Muscle of back (tissue), 11 donors: ENCODE measurements around the gene SLC5A1. TPM values are rescaled to one million over a fixed set of nuclear protein-coding genes. Genes with fewer than 3 reads are reported as not detected.

Experiments
- DNase-seq, 3 donors: peaks; one replicate each; pipeline versions ENCODE4 v3.0.0 to v3.0.0-alpha.2; 2013
- polyA plus RNA-seq, 10 donors: library from polyadenylated mRNA; unstranded; fragments of 120-200 nt; gene quantifications; one replicate each; pipeline ENCODE4 v1.2.1, GENCODE V29; 2013; ENCODE audit not compliant: insufficient read length in 10 of 10

Gene SLC5A1
- polyA plus RNA-seq, 10 donors = 1.5 to 6.1 (median 2.3) TPM

DNA sequence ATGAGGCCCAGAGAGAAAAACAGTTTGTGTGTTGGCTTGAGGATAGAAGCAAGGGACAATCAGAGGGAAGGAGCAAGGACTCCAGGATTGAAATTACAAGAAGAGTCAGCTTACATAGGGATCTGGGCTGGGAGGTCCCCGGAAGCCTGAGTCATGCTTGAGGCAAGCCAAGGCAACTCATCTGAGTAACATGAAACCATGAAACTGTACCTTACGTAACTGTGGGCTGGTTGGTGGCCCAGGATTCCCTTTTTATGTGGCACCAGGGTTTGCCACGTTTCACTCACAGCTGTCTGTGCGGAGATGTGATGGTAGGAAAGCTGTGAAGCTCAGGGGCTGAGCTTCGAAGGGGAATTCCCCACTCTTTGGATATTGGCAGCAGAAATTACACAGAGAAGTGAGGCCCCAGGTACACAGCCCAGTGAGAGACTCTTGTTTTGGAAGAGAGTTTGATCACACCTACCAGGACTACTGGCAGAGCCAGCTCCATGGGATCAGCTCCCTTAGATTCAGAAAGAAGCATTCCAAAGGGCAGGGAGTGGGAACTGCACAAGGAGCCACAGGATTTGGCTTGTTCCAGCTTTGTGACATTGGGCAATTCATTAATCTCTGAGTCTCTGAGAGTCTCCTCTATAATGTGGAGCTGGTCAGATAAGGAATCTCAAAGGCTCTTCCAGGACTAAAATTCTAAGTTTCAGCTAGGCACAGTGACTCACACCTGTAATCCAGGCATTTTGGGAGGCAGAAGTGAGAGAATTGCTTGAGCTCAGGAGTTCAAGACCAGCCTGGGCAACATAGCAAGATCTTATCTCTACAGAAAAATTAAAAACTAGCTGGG lies 7.8 kb downstream of the SLC5A1 start:
- DNase-seq = peak; percentile 15 to 38 (median 38)

DNA sequence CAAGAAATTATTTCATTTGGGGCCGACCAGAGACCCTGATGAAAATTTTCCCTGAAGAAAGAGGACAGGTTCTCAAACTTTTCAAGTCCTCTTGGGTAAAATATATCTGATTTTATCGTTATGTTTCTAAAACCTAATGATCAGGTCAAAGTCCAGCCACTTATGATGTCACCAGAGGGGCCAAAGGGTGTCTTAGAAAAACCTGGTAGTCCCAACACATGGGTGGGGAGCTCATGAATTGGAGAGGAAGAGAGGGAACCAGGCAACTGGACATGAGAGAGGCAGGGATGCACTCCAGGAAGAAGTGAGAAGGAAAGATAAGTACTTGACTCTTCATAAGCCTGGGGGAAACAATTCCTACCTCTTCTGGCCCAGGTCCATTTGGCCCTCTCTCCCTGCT lies 9.2 kb downstream of the SLC5A1 start:
- no peak for DNase-seq

DNA sequence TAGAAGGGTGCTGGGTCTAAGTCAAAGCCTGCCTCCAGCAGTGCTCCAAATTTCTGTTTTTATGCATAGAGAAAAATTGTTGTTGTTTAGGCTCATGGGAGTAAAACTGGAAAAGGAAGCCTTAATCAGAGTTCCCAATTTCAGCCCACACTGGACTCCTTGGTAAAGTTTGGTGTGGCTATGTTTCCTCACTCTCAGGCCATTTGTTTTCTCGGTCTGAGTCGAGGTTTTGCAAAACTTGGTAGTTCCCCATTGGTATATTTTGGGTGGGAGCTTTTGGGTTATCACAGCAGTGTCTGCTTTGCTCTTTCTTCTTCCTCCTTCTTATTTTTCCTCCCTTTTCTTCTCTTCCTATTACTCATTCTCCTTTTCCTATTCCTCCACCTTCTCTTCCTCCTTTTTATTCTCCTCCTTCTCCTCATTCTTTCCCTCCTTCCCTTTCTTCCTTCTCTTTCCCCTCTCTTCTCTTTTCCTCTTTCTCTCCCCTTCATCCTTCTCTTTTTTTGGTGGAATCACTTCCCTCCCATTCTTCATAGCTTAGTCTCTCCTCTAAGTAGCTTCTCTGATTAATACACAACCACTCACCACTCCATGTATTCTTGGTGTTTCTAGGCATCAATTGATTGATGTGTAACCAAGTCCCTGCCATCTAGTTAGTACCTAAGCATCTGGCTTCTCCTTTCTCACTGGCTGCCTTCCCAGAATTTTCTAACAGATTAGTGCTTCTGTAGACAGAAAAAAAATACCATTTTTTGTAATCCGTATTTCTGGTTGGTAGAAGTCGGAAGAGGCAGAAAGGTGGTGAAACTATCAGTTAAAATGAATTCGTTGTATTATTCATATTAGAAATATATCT lies 10.1 kb downstream of the SLC5A1 start:
- DNase-seq = no peak

DNA sequence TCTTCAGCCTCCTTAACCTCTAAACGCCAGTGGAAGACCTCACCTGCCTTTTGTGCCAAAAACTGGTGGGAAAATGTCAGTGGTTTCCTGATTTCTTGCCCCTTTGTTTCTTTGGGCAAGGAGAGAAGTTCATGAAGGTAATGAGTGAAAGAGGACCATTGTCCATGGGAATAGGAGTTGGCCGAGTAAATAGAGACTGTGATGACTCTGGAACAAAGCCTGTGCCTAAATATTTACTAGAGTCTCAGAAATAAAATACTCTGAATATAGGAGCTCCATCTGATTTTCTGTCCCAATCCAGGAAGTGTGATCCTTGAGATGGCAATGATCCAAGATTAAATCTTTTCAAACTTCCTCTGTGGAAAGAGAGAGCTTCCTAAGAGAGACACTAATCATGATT lies 12.0 kb downstream of the SLC5A1 start:
- DNase-seq = no peak

DNA sequence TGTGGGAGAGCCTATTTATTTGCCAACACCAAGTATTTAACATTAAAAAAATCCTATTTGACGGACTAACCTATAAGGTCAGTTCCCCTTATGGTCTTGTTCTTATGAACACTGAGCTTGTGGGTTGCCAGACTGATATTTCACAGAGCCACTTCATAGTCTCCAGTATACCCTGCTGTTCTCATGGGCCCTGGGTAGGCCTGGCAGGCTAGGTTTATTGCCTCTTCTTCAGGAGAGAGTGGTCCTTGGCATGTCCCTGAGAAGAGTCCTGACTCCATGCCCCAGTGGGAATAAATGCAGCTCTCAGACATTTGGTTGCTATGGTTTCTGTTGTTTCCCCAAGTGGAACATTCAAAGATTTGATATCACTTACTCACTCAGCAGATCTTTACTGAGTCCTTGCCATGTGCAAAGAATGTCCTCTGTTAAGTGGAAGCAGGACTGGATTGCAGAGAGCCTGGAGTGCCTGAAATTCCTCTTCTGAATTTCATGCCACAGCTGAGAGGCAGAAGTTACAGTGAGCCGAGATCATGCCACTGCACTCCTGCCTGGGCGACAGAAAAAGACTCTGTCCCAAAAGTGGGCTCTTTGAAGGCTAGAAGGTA lies 15.7 kb downstream of the SLC5A1 start:
- DNase-seq = no peak

DNA sequence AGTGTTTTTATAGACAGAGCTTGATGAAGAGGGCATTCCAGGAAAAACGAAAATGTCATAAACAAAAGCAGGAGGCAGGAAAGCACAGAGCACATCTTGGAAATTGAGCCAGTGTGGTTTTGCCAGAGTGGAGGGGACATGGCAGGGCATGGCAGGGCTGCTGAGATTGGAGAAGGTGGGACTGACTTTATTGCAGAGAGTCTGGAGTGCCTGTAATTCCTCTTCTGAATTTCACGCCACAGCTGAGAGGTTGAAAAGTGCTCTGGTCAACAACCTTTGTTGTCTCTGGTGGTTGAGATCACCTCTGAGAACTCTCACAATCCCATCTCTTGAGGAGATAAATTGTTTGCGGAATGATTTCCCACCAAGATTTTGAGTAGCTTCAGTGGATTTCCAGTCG lies 16.4 kb downstream of the SLC5A1 start:
- DNase-seq = no peak

DNA sequence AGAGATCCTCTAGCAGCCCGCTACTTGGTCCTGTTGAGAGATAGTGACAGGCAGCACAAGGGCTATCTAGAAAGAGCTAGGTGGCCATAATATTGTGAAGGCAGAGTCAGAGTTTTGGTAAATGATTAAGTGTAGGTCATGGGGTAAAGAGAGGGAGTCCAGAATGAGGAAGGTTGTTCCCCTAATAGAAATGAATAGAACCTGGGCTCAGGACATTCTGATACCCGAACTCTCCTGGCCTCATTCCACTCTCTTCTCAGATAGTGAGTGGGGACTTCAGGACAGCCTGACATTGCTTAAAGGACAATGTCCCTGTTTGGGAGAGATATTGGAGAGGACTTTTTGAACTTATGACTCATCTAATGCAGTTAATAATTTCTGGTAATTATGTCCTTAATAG lies 20.6 kb downstream of the SLC5A1 start:
- no peak for DNase-seq

DNA sequence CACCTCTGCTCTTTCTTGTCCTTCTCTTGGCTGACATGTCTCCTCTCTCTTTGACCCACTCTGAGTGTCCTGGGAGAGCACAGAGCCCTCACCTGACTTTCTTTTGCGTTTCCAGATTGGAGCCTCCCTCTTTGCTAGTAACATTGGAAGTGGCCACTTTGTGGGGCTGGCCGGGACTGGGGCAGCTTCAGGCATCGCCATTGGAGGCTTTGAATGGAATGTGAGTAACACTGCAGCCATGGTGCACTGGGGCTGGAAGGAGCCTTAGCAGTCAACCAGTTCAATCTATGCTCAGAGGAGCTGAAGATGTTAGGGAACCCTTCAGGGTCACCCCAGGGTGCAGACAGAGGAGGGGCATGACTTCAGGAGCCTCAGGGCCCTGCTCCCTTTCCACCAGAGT lies 23.8 kb downstream of the SLC5A1 start:
- DNase-seq = no peak

DNA sequence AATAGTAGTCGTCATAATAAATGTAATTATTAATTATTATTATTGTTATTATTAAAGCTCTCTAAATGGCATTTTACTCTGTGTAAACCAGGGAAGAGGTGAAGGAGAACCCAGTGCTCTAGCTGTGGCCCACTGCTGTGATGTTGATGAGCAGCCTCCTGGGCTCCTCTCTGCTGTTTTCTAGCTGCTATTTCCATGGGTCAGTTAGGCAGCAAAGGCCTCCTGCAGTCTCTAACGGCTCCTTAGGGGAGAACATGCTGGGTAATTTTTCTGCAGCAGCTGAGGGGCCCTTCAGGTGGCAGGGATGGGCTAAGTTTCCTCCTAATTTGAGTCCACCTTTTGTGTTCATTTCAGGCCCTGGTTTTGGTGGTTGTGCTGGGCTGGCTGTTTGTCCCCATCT lies 24.6 kb downstream of the SLC5A1 start:
- no peak for DNase-seq

DNA sequence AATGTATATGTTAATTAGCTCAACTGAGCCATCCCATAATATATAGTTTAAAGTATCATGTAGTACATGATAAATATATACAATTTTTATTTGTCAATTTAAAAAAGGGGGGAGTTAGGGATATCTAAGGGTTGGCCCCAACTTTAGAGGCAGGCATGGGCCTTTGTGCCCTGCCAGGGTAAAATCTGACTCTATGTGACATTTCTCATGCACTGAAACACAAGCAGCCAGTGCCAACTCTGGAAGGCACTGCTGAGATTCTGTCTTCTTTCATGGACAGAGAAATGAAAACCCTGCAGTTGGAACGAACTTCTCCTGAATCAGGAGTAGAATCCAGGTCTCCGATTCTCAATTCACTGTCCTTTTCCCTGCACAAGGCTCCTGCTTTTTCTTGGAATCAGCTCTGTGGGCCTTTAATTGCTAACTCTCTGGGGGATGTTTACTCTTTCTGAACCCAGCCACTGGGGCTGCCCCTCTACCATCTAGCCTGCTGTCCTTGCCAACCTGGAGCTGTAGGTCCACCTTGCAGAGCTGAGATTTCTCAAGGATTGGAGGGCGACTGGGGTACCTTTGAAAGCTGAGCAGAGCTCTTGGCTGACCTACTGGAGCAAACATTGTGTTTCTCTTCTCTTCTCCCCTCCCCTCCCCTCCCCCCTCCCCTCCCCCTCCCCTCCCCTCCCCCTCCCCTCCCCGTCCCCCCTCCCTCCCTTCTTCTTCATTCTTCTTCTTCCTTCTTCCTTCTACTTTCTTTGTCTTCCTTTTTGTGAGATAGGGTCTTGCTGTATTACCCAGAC lies 26.7 kb downstream of the SLC5A1 start:
- DNase-seq = no peak

DNA sequence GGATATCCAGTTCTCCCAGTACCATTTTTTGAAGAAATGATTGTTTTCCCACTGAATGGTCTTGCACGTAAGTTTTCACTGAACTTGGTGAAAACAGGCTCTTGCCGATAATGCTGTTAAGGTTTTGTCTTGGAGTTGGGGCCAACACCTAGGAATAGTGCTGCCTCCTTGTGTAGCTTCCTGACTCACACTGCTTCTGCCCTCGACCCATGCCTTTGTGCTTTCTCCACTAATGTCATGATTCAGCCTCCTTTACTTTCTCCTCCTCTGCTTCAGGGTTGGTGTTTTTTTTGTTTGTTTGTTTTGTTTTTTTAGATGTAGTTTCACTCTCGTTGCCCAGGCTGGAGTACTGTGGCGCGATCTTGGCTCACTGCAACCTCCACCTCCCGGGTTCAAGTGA lies 30.2 kb downstream of the SLC5A1 start:
- no peak for DNase-seq

DNA sequence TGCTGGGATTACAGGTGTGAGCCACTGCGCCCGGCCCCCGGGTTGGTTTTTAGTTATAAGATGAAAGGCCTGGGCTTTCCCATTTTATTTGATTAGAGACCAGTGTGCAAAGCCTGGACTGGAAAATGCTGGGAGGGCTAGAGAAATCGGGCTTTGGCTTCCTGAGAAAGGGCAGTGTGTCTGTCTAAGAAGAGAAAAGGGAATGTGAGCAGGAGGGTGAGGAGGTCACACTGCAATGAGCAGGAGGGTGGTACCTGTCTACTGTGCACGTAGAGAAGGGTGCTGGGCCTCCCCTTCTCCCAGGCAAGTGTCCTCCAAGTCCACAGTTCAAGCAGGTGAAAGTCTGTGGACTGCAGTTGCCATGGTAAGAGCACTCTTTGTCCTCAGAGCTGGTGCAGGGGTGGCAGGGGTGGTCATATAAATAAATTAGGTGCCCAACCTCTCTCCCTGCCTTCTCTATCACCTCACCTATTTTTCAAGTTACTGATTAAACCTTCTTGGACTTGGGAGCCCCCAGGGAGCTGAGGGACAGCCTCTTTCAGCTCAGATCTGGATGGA lies 30.8 kb downstream of the SLC5A1 start:
- DNase-seq = no peak

DNA sequence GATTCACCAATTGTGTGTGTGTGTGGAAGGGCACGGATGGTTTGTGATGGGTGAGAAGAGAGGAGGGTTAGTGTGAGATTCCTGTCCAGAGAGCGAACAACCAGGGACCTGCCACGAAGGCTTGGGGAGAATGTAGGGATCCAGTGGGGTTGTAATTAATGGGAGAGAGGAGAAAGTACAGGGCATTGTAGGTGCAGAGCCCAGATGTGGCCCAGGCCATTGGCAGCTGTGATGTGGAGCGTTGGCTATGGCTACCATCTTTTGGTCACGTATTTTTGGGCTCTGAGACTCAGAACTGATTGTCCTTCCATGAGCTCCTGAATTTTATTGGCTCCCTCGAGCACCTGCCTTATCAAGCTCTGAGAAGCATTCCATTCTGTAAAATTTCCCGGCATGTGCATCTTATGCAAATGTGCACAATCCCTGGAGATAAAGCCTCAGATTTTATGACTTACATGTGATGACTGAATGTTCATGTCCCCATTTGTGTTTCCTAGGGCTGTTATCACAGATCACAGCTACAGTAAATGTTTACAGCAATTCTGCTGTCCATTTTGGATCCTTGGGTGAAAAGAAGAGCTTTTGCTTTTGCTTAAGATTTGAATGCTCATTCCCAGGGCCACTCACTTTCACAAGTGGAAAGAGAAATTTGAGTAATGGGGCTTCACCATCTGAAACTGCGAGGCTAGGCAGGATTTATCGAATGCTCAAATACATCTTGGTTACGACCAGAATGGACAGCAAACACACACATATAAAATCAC lies 33.1 kb downstream of the SLC5A1 start:
- DNase-seq = no peak

DNA sequence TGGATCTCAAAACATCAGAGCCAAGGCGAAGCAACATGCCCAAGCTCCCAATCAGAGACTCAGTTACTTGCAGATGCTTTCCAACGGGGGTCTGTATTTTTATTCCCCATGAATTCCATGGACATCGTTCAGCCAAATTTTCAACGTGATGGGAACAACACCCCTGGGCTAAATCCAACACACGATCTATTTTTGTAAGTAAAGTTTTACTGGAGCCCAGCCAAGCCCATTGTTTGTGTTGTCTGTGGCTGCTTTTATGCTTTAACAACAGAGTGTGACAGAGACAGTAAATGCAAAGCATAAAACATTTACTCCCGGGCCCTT lies 33.7 kb downstream of the SLC5A1 start:
- DNase-seq = peak in 1 of 3 donors; percentile 34

DNA sequence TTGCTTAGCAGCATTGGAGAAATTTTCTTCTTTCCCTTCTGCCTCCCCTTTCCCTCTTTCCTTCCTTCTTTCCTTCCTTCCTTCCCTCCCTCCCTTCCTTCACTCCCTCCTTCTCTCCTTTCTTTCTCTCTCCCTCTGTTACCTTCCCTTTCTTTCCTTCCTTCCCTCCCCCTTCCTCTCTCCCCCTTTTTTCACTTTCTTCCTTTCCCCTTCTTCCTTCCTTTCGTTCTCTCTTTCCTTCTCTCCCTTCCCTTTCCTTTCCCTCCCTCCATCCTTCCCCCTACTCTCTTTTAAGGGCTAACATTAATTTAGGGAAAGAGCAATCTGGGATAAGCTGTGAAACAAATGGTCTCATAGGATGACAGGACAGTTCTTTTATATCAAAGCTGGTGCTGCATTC lies 34.1 kb downstream of the SLC5A1 start:
- no peak for DNase-seq

DNA sequence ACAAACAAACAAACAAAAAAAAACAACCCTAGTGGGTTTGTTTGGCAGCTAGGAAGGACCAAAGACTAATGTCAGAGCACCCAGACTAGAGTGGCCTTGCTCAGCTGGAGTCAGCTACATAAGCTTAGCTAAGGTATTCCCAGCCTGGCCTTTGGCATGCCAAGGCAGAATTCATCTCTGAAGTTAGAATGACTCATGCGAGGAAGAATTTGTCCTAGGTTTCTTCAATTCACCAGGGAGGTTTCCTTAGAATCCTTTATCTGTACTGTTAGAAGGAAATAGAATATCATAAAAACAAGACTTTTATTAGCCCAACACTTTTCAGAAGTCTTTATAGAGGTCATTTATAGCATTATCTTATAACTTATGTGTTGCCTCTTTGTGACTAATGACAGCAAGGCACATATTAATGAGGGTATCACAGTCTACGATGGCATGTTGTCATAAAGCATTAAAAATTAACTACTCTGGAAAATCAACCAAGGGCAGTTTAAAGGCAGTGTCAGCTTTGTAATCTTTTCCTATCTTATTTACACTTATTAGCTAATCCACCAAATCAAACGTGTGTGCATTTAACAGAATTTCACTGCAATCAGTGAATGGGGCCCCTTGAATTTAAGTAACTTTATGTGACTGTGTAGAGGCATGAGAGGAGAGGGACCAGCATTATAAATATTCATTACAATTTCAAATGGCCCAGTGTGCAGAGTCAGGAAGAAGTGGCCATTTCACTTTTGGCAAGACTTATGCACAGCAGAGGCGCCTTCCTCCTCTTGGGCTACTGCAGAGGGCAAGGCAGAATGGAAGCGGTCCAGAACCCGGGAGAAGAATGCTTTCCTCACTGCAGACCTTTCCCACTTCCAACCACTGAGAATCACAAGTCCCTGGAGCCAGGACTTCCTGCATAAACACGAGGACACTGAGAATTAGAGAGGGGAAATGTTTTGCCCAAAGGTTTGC lies 36.3 kb downstream of the SLC5A1 start:
- peak in 1 of 3 donors; percentile 31 for DNase-seq

DNA sequence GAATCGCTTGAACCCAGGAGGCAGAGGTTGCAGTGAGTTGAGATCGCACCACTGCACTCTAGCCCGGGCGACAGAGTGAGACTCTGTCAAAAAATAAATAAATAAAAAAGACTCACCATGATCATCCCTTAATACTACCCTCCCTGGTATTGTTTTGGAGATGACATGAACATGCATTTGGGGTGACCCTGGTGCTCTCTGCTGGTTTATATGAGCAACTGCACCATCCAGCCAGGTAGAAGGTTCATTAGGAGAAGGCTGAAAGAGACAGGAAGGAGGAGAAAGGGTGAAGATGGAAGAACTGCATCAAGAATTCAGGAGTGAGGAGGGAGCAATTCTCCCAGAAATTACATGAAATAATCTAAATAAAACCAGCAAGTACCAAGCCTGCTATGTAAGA lies 37.8 kb downstream of the SLC5A1 start:
- peak in 1 of 3 donors; percentile 27 for DNase-seq

DNA sequence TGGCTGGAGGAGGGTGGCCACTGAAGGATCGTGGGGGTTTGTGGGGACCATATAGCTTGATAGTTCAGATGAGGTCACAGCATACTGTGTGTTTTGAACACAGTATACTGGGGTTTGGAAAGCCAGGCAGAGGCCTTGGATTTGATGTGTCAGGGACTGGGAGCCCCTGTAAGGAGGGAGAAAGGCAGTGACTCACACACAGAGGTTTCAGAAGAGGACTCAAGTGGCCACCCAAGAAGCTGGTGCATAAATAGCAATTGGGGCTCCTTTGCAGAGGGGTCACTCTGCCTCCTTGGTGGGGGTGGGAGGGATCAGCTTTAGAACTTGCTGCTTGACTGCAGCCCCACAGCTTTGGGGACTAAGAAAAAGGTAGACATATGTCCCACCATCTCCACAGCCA lies 39.3 kb downstream of the SLC5A1 start:
- no peak for DNase-seq

DNA sequence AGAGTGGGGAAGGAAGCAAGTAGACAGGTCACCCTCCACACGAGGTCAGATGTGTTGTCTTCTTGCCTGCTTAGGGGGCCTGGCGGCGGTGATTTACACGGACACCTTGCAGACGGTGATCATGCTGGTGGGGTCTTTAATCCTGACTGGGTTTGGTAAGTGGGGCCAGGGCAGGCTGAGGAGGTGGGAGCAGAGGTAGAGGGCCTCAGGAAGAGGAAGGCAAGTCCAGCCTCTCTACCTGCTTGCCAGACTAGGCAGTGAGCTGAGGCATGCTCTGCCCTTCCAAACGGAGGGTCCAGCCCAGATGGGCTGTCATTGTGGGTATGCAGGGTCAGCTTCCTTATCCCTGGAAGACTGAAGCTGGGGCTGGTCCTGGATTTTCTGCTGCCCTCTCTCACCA lies 39.9 kb downstream of the SLC5A1 start:
- no peak for DNase-seq

DNA sequence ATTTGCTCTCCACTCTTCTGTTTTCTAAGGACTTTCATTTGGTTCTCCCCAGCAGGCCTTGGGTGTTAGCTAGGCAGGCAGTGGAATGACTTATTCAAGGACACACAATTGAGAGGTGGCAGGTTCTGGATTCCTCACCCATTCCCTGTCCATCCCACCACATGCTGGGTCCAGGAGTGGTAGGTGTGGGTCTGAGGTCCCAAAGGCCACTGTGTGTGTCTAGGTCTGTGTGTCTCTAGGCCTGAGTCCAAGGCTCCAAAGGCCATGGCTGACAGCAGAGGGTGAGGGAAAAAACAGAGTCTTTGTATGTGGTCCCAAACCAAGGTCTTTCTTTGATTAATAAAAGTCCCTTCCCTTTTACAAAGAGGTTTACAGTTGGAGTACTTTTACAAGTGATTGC lies 40.8 kb downstream of the SLC5A1 start:
- DNase-seq = no peak
